Lower lobe of right lung (tissue), 2 donors: ENCODE results near the gene SGMS1. TPM values are rescaled to one million over a fixed set of nuclear protein-coding genes. Genes with fewer than 3 reads are reported as not detected.

Experiments
- ATAC-seq, 2 donors: fragments of 200-7000 bp; cut with Tn5 transposase; one replicate each; pipeline ENCODE4 v1.9.1; 2020 to 2022; ENCODE audit warnings: mild to moderate bottlenecking in 2 of 2, moderate library complexity in 2 of 2
- DNase-seq: peaks from one replicate; pipeline ENCODE4 v3.0.0-alpha.2; 2020
- H3K27ac ChIP-seq: fragments of 200-600 bp; one replicate; pipeline ENCODE4 v1.8.0; 2022
- H3K27me3 ChIP-seq: fragments of 200-600 bp; one replicate; pipeline ENCODE4 v1.8.0; 2022; ENCODE audit warnings: low read depth
- H3K36me3 ChIP-seq: fragments of 200-600 bp; one replicate; pipeline ENCODE4 v1.8.0; 2022; ENCODE audit warnings: mild to moderate bottlenecking
- H3K4me1 ChIP-seq: fragments of 200-600 bp; one replicate; pipeline ENCODE4 v1.8.0; 2022
- H3K4me3 ChIP-seq: fragments of 200-600 bp; one replicate; pipeline ENCODE4 v1.8.0; 2022; ENCODE audit warnings: mild to moderate bottlenecking
- H3K9me3 ChIP-seq: fragments of 200-600 bp; one replicate; pipeline ENCODE4 v1.8.0; 2022
- CTCF ChIP-seq: fragments of 200-600 bp; IDR thresholded peaks from one replicate; pipeline ENCODE4 v1.8.0; 2022; ENCODE audit warnings: antibody characterized with exemption, mild to moderate bottlenecking
- intact Hi-C: fragments of 100-400 bp; cut with DNase I; formaldehyde crosslinking; loops from one replicate; pipeline ENCODE4 v1.11.0; 2022
- total RNA-seq: library from RNA; stranded (reverse); fragmentation: NEBNext Ultra II Directional; extraction: Animal tissue kit (Norgen Biotek cat#: 25700); gene quantifications from one replicate; pipeline ENCODE4 v1.2.1, GENCODE V29; 2021
- donor health status: DM: no; HTN: yes; CAD: no; lungs with severe emphysema.

The SGMS1 gene
- total RNA-seq, 1 donor from 2014 or later, result 72.3 TPM

- Histone ChIP-seq H3K36me3 (no peaks in the 10 kb centered on the region), H3K4me1 (no peaks in the 10 kb centered on the region), H3K27me3 (no peaks in the 10 kb centered on the region), H3K27ac (no peak overlapping the region), H3K9me3 (no peaks in the 10 kb centered on the region), H3K4me3 (no peak overlapping the region)
- DNase-seq, result no peak
- intact Hi-C loops, result no loop called here
- TF ChIP-seq CTCF, result no peak
- ATAC-seq, result no peak
Observed at GRCh38 chr10:50260791-50261281, 362.9 kb downstream of the SGMS1 start.

Other genes with a start within 250 kb of the SGMS1 start
- 4.5 TPM for gene ASAH2B, start 116.0 kb upstream of the SGMS1 start, total RNA-seq